ENCODE results near the gene OSBPL9.
"Not testable (repeated sequence)": the region's sequence is repeated elsewhere in the genome, so short reads cannot be mapped to it uniquely, and the experiment has no call there.

Gene OSBPL9

DNA sequence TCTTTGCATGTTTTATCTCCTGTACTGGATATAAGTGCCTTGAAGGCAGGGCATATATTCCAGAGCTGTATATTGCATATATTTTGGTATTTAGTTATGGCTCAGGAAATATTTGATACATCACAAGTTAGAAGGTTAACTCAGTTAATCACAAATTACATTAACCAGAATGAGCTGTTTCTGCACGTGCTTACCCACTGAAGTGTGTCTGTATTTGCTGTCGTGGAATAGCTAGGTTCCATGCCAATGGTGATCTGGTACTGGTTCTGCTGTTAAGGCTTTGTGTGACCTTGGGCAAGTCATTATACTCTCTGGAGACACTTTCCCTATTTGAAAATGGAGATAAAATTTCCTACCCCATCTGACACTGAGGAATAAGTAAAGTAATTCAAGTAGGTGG, 50.7 kb downstream of the OSBPL9 start:
- no peak for DNase-seq

DNA sequence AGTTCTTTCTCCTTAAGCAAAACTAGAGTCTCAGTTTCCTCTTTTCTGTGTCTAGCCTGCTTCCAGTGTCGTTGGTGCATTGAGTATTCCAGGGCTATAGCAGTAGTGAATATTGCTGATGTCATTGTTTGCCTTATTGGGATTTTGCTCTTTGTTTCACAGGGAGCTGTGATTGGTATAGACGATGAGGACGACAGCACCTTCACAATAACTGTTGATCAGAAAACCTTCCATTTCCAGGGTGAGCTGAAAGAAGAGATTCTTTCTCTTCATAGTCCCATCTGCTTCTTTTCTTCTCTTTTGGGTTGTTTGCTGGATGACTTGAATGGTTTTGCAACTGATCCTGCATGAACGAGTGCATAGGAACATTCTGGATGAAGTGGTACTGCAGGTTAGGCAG, 52.4 kb downstream of the OSBPL9 start:
- no peak for DNase-seq

DNA sequence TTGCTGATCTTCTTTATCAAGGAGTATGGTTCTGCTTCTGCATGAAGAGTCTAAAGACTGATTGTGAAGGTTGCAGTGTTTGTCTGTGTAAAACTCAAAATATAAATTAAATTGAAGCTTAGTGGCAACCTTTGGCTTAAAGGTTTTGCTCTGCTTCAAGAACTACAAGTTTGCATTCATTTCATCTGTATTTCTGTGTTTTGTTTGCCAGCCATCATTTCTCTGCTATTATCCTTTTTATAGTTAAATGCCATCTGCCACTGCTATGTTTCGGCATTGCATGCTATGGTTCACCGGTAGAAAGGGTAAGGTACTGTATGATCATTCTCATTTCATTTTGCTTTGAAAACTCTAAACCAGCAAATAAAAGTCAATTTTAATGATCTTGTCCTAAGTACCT, 52.9 kb downstream of the OSBPL9 start:
- DNase-seq = no peak

DNA sequence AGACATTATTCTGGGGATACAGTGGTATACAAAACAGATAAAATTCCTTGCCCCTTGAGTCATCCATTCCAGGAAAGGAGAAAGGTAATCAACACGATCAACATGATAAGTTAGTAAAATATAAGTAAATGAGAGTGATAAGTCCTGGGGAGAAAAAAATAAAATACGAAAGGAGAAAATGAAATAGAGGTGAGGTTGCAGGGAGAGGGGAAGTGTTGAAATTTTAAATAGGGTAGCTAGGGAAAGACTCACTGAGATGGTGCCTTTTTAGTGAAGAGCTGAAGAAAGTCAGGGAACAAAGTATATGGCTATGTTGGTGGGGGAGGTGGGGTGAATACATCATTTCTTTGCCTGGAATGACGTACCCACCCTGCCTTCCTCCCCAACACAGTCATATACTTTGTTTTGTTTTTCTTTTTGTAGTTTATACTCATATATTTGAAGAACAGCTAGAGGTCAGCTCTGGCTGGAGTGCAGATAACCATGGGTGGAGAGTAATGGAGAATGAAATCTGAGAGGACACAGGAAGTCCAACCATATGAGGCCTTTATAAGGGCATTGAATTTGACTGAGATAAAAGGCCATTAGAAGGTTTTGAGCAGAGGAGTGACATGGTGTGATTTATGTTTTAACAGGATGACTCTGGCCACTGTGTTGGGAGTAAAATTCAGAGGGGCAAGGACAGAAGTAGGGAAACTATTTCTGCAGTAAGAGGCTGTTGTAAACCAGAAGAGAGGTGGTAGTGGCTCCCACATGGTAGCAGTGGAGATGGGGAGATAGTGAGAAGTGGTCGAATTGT, 54.8 kb downstream of the OSBPL9 start:
- no peak for DNase-seq

DNA sequence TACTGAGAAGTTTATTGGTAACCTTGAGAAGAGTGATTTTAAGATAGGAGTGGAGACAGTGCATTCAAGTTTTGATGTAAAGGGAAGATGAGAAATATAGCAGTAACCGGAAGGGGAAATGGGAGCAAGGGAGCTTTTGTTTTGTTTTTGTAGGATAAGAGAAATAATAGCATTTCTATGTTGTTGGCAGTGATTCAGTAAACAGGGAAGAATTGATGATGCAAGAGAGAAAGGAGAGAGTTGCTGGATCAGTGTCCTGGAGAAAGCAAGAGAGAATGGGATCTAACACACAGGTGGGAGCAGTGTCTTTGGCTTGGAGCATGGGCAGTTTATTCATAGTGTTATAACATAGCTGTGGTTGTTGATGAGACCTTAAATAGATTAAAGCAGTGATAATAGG, 56.4 kb downstream of the OSBPL9 start:
- no peak for DNase-seq

DNA sequence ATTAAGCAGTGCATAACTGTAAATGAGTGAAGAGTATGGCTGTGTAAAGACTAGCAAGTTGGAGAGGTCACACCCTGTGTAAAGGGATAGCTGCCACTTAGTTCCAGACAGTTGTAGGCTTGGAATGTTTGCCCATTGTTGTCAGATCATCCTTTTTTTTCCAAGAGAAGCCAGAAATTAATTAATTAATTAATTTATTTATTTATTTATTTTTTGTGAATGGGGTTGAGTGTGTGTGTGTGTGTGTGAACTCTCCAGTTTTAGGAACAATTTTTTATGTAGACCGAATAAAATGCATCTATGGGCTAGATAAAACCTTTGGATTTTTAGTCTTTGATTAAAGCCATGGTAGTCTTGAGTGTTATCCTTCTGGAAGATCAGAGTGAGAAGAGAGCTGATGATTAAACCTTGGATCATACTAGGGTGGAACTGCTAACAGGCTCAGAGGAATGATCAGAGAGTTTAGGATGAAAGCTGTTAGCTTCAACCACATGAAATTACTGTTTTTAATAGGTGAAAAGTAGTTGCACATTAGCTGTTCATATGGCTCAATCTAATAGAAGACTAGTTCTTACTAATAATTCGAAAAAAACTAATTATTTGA, 58.4 kb downstream of the OSBPL9 start:
- DNase-seq = no peak

DNA sequence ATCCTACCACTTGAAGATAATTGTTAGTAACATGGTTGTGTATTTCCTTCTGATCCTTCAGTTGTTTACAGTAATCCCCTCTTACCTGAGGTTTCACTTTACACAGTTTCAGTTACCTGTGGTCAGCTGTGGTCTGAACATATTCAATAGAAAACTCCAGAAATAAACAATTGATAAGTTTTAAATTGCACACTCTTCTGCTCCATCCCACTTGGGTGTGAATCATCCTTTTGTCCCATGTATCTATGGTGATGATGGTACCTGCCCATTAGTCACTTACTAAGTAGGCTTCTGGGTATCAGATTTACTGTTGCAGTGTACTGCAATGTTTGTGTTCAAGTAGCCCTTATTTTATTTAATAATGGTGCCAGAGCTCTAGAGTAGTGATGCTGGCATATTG, 62.5 kb downstream of the OSBPL9 start:
- DNase-seq = no peak

DNA sequence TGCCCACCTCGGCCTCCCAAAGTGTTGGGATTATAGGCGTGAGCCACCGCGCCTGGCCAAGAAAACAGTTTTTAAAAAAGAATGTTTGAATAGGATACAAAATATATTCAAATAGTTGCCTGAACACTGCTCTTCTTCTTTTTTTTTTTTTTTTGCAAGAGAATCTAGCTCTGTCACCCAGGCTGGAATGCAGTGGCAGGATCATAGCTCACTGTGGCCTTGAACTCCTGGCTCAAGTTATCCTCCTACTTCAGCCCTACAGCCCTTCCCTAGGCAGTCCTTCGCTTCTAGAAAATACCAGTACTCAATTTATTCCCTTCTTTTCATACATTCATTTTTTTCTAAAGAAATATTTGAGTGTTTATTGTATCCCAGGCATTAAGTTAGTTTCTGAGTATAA, 67.9 kb downstream of the OSBPL9 start:
- no peak for DNase-seq

DNA sequence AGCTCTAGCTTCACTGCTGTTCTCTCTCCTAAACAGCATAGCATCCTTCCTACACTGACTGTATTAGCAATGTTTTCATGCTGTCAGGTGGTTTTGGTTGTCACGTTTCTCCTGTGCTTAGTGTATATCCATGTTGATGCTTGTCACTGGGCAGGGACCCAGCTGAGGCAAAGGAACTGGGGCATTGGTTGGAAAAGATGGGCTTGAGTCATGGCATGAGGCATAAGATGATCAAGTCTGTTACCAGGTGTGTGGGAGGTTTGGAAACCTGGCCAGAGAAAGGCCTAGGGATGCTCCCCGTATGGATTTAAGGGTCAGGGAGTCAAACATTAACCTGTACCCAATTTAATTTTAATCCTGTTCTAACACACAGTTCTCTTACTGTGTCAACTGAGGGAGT, 69.6 kb downstream of the OSBPL9 start:
- DNase-seq = no peak

DNA sequence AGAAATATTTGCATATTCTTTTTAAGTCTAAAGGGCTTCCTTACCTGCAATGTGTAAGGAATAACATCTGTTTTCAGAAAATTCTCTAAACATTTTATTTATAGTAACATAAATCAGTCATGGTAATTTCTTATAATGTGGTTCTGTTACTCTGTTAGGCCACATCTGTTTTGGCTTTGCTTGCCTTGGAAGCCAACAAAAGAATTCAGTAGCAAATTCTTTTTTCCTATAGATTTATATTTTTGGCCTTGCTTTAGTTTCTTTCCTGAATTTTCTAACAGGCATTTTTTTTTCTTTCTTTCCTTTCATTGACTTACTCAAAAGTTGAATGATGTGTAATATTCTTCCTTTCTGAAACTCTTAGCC, 72.2 kb downstream of the OSBPL9 start:
- DNase-seq = no peak

DNA sequence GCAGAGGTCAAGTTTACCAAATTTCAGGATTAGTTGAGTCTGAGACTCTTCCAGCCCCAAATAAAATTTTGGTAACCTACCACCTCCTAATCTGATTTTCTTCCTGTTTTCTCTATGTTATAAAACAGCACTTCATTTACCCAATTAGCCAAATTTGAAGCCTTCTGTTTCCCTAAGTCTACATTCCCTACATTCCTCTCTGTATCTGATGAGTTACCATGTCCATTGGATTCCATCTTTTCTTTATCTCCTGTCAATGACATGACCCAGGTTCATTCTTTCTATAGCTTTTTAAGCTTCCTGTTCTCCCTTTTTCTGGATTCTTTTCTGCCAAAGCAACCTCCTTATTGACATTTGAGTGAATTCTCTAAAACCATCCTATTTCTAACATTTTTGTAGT, 72.8 kb downstream of the OSBPL9 start:
- no peak for DNase-seq

DNA sequence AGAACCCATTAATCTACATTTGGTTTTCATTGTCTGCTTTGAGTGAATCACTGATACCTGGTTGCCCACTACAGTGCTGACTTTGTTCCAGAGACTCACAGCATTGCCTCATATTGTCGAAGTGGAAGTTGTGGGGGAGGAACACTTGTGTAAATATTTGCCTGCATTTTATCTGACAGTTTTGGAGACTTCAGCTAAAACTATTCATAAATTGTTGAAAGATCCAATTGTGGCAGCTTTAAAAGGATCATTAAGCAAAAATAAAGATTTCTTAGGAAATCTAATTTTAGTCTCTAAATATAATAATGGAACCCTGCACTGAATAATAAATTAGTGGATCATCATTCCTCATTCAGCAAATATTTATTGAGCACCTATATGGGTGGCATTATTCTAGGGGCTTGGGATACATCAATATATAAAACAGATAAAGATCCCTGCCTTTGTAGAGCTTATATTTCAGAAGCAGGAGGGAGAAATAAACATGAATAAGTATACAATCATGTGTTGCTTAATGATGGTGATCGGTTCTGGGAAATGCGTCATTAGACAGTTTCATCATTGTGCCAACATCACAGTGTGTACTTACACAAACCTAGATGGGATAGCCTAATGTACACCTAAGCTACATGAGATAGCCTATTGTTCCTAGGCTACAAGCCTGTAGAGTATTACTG, 73.5 kb downstream of the OSBPL9 start:
- no peak for DNase-seq

DNA sequence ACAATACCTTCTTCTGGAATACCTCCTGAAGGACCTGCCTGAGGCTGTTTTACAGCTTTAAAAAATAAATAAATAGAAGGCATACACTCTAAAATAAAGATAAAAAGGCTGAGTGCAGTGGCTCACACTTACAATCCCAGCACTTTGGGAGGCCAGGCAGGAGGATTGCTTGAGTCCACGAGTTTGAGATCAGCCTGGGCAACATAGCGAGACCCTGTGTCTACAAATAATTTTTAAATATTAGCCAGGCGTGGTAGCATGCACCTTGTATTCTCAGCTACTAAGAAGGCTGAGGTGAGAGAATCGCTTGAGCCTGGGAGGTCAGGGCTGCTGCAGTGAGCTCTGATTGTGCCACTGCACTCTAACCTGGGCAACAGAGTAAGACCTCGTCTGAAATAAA, 75.0 kb downstream of the OSBPL9 start:
- DNase-seq = no peak

DNA sequence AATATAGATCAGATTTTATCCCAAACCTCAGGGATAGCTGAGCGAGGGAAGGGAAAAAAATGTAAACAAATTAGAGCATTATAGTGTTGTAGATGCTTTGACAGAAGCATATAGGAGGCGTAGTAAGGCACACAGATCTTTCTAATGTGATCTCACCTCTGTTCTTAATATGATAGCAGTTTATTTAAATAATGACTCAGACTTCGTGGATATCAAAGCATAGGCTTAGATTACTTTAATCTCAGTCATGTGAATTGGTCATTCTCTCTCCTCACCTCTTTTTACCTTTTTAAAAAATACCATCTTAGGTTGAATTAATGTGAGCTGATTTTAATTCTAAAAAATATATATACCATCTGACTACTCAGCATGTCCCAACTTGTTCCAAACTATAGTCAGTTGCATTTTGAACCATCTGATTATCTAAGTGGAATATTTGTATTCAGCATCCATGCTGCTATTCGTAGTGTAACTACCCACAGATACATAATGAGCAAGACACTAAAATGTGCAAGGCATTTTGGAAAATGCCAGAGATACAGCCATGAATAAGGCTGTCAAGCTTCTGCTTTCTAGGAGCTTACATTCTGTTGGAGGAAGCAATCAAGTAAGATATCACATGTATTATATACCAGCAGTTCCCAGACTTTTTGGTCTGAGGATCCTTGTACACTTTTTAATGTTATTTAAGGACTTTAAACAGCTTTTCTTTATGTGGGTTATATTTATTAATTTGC, 76.7 kb downstream of the OSBPL9 start:
- no peak for DNase-seq

DNA sequence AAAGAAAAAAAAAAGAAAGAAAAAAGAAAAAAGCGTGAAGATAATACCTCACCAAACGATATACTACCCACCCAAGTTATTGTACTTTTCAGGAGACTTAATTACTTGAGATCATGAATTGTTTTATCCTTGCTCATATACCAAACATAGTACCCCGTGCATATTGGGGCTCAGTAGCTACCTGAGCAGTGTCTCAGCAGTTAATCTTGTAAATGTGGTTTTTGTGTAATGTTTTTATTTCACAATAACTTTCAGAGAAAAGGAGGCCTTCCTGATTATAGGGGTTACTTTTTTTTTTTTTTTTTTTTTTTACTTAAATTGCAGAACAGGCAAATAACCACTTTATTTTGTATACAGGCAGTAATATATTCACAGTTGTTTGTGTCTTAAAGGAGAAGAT, 80.3 kb downstream of the OSBPL9 start:
- no peak for DNase-seq

DNA sequence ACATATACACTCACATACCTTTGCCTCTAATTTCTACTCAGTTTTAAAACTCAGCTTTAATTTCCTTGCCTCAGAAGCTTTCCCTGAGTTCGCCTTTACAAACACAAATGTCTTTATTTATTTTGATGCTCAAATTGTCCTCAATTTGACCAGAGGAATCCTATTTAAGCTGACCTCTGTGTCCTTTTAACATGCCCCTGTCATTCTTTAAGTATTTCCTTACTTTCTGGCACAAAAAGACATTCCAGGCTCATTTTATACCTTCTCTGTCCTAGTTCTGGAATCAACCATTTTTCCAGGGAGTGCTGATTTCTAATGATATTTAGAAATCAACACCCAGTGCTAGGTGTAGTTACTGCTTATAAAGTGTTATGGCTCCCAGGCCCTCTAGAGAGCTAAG, 82.5 kb downstream of the OSBPL9 start:
- DNase-seq = no peak

DNA sequence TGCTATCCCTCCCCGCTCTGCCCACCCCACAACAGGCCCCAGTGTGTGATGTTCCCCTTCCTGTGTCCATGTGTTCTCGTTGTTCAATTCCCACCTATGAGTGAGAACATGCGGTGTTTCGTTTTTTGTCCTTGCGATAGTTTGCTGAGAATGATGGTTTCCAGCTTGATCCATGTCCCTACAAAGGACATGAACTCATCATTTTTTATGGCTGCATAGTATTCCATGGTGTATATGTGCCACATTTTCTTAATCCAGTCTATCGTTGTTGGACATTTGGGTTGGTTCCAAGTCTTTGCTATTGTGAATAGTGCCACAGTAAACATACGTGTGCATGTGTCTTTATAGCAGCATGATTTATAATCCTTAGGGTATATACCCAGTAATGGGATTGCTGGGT, 84.9 kb downstream of the OSBPL9 start:
- not testable (repeated sequence) for DNase-seq

DNA sequence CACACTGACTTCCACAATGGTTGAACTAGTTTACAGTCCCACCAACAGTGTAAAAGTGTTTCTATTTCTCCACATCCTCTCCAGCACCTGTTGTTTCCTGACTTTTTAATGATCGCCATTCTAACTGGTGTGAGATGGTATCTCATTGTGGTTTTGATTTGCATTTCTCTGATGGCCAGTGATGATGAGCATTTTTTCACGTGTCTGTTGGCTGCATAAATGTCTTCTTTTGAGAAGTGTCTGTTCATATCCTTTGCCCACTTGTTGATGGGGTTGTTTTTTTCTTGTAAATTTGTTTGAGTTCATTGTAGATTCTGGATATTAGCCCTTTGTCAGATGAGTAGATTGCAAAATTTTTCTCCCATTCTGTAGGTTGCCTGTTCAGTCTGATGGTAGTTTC, 85.3 kb downstream of the OSBPL9 start:
- DNase-seq = not testable (repeated sequence)

DNA sequence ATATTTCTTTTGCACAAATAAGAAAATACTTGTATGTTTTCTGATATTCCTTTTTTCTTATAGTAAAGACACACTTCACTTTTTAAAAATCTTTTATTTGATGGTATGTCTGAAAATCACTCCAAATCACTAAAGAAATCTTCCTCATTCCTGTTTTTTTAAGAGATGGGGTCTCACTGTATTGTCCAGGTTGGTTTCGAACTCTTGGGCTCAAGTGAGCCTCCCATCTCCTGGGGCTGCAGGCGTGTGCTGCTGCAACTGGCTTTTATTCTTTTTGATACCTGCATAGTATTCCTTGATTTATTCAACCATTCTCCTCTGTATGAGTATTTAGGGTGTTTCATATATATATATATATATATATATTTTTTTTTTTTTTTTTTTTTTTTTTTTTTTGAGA, 88.1 kb downstream of the OSBPL9 start:
- DNase-seq = no peak

DNA sequence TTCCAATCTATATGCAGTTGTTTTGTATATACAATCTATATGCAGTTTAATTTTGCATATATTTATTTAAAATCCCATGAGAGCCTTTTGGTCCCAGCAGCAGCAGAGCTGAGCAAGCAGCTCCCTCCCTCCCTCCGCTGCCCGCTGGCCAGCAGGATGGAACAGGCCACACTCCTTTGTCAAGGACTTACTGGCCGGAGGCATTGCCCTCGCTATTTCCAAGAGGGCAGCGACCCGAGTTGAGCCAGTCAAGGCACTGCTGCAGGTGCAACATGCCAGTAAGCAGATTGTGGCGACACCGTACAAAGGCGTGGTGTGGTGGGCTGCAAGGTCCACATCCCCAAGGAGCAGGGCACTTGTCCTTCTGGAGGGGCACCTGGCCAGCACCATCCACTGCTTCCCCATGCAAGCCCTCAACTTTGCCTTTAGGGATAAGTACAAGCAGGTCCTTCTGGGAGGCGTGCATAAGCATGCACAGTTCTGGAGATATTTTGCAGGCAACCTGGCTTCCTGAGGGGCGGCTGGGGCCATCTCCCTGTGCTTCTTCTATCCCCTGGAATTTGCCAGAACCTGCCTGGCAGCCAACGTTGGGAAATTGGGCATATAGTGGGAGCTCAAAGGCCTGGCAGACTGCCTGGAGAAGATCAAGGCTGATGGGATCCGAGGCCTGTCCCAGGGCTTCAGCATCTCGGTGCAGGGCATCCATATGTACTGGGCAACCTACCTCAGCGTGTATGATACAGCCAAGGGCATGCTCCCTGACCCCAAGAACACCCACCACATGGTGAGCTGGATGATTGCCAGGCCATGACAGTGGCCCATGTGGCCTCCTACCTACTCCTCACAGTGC, 92.2 kb downstream of the OSBPL9 start:
- DNase-seq = no peak

DNA sequence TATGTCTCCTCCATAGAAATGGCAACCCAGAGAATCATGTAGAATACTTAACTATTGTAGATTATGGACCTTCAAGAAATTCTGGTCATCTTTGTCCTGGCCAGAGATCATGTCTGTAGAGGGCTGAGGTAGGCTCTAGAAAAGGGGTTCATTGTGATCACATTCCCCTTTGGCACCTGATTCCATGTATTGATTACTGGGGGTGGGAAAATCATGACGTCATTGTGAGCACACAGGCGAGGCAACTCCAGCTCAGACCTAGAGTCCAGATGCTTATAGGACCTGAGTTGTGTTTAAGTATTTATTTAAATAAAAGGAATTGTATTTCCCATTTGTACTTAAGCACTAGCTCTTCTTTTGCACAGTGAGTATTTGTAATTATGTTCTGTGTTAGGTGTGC, 93.1 kb downstream of the OSBPL9 start:
- no peak for DNase-seq

DNA sequence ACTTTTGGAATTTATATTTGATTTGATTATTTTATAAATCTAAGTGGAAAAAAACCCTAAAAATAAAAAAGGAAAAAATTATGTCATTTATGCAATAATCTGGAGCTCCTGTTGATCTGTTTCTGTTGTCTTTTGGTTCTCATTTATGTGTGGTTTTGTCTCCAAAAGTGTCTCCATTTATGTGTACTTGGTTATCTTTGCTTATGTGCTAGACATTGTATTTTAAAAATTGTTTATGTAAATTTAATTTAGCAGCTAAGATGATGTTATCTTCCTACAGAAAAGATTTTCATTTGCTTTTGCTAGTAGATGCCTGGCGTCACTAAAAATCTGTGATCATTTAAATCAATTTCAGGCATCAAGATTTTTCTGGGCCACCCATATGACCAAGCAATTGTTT, 95.7 kb downstream of the OSBPL9 start:
- DNase-seq = no peak
